ENCODE data around the gene RRP12.

The RRP12 gene

DNA sequence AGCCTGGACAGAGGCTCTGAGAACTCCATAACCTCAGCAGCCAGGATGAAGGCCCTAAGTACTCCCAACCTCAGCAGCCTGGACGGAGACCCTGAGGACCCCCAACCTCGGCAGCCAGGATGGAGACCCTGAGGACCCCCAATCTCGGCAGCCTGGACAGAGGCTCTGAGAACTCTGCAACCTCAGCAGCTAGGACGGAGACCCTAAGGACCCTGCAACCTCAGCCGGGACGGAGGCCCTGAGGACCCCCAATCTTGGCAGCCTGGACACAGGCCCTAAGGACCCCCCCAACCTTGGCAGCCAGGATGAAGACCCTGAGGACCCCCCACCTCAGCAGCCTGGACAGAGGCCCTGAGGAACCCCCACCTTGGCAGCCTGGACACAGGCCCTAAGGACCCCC is 16.5 kb downstream of the RRP12 start:
- Histone ChIP-seq H3K4me1 (ENCODE audit: control insufficient read depth in 1 of 2, insufficient read depth in 2 of 2, low read length in 2 of 2) (no peaks in the 10 kb centered on the region), H3K27me3 (ENCODE audit: low read depth, low read length) (no peaks in the 10 kb centered on the region), H3K36me3 (ENCODE audit: control insufficient read depth in 1 of 2, insufficient read depth in 2 of 2, low read length in 2 of 2) (peaks cover 32 to 55% of the 10 kb centered on the region in 2 donors), H3K9me3 (ENCODE audit: control insufficient read depth in 1 of 2, low read length in 2 of 2) (no peaks in the 10 kb centered on the region), H3K27ac (ENCODE audit: low read length) (no peak overlapping the region), H3K4me3 (ENCODE audit: low read depth in 1 of 2, low read length in 2 of 2) (no peak overlapping the region)

- H3K36me3 ChIP-seq (ENCODE audit: control insufficient read depth in 1 of 2, insufficient read depth in 2 of 2, low read length in 2 of 2): peaks cover 37 to 56% of the 10 kb centered on the region in 2 donors
- H3K27ac ChIP-seq (ENCODE audit: low read length): no peak overlapping the region
- H3K4me1 ChIP-seq (ENCODE audit: control insufficient read depth in 1 of 2, insufficient read depth in 2 of 2, low read length in 2 of 2): no peaks in the 10 kb centered on the region
- no peaks in the 10 kb centered on the region for H3K9me3 ChIP-seq (ENCODE audit: control insufficient read depth in 1 of 2, low read length in 2 of 2)
- H3K4me3 ChIP-seq (ENCODE audit: low read depth in 1 of 2, low read length in 2 of 2): no peak overlapping the region
- no peaks in the 10 kb centered on the region for H3K27me3 ChIP-seq (ENCODE audit: low read depth, low read length)
Measured at GRCh38 chr10:97384156-97384555, 17.0 kb downstream of the RRP12 start.

- no peak overlapping the region for H3K27ac ChIP-seq (ENCODE audit: low read length)
- peaks cover 34 to 55% of the 10 kb centered on the region in 2 donors for H3K36me3 ChIP-seq (ENCODE audit: control insufficient read depth in 1 of 2, insufficient read depth in 2 of 2, low read length in 2 of 2)
- H3K9me3 ChIP-seq (ENCODE audit: control insufficient read depth in 1 of 2, low read length in 2 of 2): no peaks in the 10 kb centered on the region
- H3K4me3 ChIP-seq (ENCODE audit: low read depth in 1 of 2, low read length in 2 of 2): no peak overlapping the region
- no peaks in the 10 kb centered on the region for H3K27me3 ChIP-seq (ENCODE audit: low read depth, low read length)
- H3K4me1 ChIP-seq (ENCODE audit: control insufficient read depth in 1 of 2, insufficient read depth in 2 of 2, low read length in 2 of 2): no peaks in the 10 kb centered on the region
Measured at GRCh38 chr10:97383159-97383558, 18.0 kb downstream of the RRP12 start.

GRCh38 chr10:97381626-97382025 is 19.5 kb downstream of the RRP12 start:
- no peaks in the 10 kb centered on the region for H3K27me3 ChIP-seq (ENCODE audit: low read depth, low read length)
- no peaks in the 10 kb centered on the region for H3K4me1 ChIP-seq (ENCODE audit: control insufficient read depth in 1 of 2, insufficient read depth in 2 of 2, low read length in 2 of 2)
- H3K4me3 ChIP-seq (ENCODE audit: low read depth in 1 of 2, low read length in 2 of 2): no peak overlapping the region
- H3K36me3 ChIP-seq (ENCODE audit: control insufficient read depth in 1 of 2, insufficient read depth in 2 of 2, low read length in 2 of 2): peaks cover 36 to 56% of the 10 kb centered on the region in 2 donors
- no peak overlapping the region for H3K27ac ChIP-seq (ENCODE audit: low read length)
- H3K9me3 ChIP-seq (ENCODE audit: control insufficient read depth in 1 of 2, low read length in 2 of 2): no peaks in the 10 kb centered on the region

DNA sequence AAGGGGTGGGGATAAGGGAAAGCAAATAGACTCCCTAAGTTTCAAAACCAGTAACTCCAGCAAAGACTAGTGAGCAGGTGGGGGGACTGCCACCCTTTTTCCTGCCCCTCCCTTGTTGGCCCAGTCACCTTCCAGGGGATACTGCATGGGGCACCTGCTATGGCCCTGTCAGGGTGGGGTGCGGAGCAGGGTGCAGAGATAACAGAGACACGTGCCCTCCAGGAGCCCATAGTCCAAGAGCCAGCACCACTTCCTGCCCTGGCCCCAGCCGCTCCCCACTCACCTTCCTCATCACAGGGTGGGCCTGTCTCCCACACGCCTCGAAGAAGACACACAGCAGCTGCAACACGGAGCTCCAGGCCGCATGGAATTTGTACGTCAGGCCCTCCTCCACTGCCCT is 20.6 kb downstream of the RRP12 start:
- no peaks in the 10 kb centered on the region for H3K9me3 ChIP-seq (ENCODE audit: control insufficient read depth in 1 of 2, low read length in 2 of 2)
- H3K36me3 ChIP-seq (ENCODE audit: control insufficient read depth in 1 of 2, insufficient read depth in 2 of 2, low read length in 2 of 2): peaks cover 27 to 63% of the 10 kb centered on the region in 2 donors
- no peaks in the 10 kb centered on the region for H3K4me1 ChIP-seq (ENCODE audit: control insufficient read depth in 1 of 2, insufficient read depth in 2 of 2, low read length in 2 of 2)
- H3K27me3 ChIP-seq (ENCODE audit: low read depth, low read length): no peaks in the 10 kb centered on the region
- no peak overlapping the region for H3K27ac ChIP-seq (ENCODE audit: low read length)
- no peak overlapping the region for H3K4me3 ChIP-seq (ENCODE audit: low read depth in 1 of 2, low read length in 2 of 2)

DNA sequence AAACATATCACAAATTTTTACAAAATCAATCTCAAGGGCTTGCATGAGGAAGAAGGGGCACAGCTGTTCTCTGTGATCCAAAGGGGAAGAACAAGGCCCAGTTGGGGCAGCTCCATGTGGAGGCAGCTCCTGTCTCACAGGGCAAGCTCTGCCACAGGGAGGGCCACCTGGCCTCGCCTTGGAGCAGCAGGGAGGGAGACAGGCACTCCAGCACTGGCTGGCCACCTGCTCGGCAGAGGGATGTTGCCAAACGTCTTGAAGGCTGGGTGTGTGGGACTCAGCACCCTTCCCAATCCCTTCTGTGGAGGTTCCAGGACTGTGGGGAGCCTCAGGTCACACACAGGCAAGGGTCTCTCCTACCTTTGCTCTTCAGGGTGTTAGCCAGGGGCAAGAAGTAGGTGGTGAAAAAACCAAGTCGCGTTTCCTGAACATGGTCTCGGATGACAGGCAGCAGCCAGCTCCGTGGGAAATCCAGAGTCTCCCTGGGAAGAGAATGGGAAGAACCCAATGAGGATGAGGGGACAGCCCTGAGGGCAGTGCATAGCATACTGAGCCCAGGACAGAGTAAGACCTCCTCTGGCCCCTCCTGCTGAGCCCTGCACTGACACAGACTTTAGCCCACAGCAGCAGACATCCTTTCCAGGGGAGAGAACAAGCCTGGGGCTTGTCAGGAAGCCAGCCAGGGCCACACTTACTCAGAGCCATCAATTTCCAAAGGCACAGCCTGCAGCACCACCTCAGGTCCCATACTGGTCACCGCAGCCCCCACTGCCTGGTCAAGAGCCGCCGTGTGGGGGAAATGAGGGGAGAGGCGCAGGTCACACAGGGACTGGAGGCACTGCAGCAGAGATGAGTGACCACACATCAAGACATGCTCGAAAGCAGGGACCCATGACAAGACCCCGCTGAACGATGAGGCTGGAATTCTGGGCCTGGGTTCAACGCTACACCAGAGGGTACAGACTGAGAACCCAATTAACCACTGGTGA is 21.9 kb downstream of the RRP12 start:
- no peak overlapping the region for H3K4me3 ChIP-seq (ENCODE audit: low read depth in 1 of 2, low read length in 2 of 2)
- no peak overlapping the region for H3K27ac ChIP-seq (ENCODE audit: low read length)
- H3K4me1 ChIP-seq (ENCODE audit: control insufficient read depth in 1 of 2, insufficient read depth in 2 of 2, low read length in 2 of 2): no peaks in the 10 kb centered on the region
- H3K36me3 ChIP-seq (ENCODE audit: control insufficient read depth in 1 of 2, insufficient read depth in 2 of 2, low read length in 2 of 2): peaks cover 24 to 52% of the 10 kb centered on the region in 2 donors
- no peaks in the 10 kb centered on the region for H3K27me3 ChIP-seq (ENCODE audit: low read depth, low read length)
- H3K9me3 ChIP-seq (ENCODE audit: control insufficient read depth in 1 of 2, low read length in 2 of 2): no peaks in the 10 kb centered on the region

- Histone ChIP-seq H3K27ac (ENCODE audit: low read length) (no peak overlapping the region), H3K36me3 (ENCODE audit: control insufficient read depth in 1 of 2, insufficient read depth in 2 of 2, low read length in 2 of 2) (peaks cover 50 to 68% of the 10 kb centered on the region in 2 donors), H3K4me3 (ENCODE audit: low read depth in 1 of 2, low read length in 2 of 2) (no peak overlapping the region), H3K9me3 (ENCODE audit: control insufficient read depth in 1 of 2, low read length in 2 of 2) (no peaks in the 10 kb centered on the region), H3K4me1 (ENCODE audit: control insufficient read depth in 1 of 2, insufficient read depth in 2 of 2, low read length in 2 of 2) (no peaks in the 10 kb centered on the region), H3K27me3 (ENCODE audit: low read depth, low read length) (no peaks in the 10 kb centered on the region)
Measured at GRCh38 chr10:97376413-97376812, 24.7 kb downstream of the RRP12 start.

DNA sequence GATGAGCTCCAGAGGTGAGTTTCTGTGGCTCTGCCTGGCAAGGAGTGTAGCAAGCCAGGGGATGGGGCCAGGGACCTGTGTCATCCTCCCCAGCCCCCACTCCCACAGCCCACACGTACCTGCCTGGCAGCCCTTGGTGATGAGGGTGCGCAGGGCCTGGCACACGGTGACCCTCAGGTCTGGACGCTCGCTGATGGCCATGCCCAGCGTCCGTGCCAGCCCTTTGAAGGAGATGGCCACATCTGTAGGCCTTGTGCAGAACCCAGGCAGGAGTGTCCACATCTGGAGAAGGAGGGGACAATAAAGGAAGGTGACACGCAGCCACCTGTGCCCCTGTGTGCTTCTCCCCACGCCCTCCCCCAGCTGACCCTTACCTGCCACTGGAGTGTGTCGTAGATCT is 27.7 kb downstream of the RRP12 start:
- H3K27ac ChIP-seq (ENCODE audit: low read length): no peak overlapping the region

GRCh38 chr10:97372233-97372875 is 28.8 kb downstream of the RRP12 start:
- Histone ChIP-seq H3K27ac (ENCODE audit: low read length) (no peak overlapping the region), H3K27me3 (ENCODE audit: low read depth, low read length) (no peaks in the 10 kb centered on the region), H3K9me3 (ENCODE audit: control insufficient read depth in 1 of 2, low read length in 2 of 2) (no peaks in the 10 kb centered on the region), H3K4me3 (ENCODE audit: low read depth in 1 of 2, low read length in 2 of 2) (no peak overlapping the region), H3K36me3 (ENCODE audit: control insufficient read depth in 1 of 2, insufficient read depth in 2 of 2, low read length in 2 of 2) (peaks cover 37 to 69% of the 10 kb centered on the region in 2 donors), H3K4me1 (ENCODE audit: control insufficient read depth in 1 of 2, insufficient read depth in 2 of 2, low read length in 2 of 2) (no peaks in the 10 kb centered on the region)

More for the DNA sequence above, 27.7 kb downstream of the RRP12 start:
- peaks cover 43 to 76% of the 10 kb centered on the region in 2 donors for H3K36me3 ChIP-seq (ENCODE audit: control insufficient read depth in 1 of 2, insufficient read depth in 2 of 2, low read length in 2 of 2)
- no peak overlapping the region for H3K4me3 ChIP-seq (ENCODE audit: low read depth in 1 of 2, low read length in 2 of 2)
- no peaks in the 10 kb centered on the region for H3K9me3 ChIP-seq (ENCODE audit: control insufficient read depth in 1 of 2, low read length in 2 of 2)
- no peaks in the 10 kb centered on the region for H3K27me3 ChIP-seq (ENCODE audit: low read depth, low read length)
- no peaks in the 10 kb centered on the region for H3K4me1 ChIP-seq (ENCODE audit: control insufficient read depth in 1 of 2, insufficient read depth in 2 of 2, low read length in 2 of 2)

DNA sequence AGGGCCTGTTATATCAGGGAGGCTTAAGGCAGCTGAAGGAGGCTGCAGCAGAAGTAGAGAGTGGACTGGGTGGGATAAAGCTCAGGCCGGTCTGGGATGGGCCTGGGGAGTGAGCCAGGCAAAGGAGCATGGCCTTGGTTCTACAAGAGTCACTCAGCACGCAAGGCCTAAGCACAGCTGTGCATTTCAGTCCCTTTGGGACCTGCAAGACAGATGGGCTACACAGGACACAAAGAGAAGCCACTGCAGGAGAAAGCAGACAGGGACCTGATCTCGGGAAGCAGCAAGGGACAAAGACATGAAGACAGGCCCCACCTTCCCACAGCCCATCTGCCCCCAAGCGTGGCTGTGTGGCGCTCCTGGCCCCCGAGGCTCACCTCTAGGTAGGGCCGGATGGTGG is 29.4 kb downstream of the RRP12 start:
- no peak overlapping the region for H3K4me3 ChIP-seq (ENCODE audit: low read depth in 1 of 2, low read length in 2 of 2)
- peaks cover 37 to 71% of the 10 kb centered on the region in 2 donors for H3K36me3 ChIP-seq (ENCODE audit: control insufficient read depth in 1 of 2, insufficient read depth in 2 of 2, low read length in 2 of 2)
- no peak overlapping the region for H3K27ac ChIP-seq (ENCODE audit: low read length)
- no peaks in the 10 kb centered on the region for H3K27me3 ChIP-seq (ENCODE audit: low read depth, low read length)
- no peaks in the 10 kb centered on the region for H3K4me1 ChIP-seq (ENCODE audit: control insufficient read depth in 1 of 2, insufficient read depth in 2 of 2, low read length in 2 of 2)
- no peaks in the 10 kb centered on the region for H3K9me3 ChIP-seq (ENCODE audit: control insufficient read depth in 1 of 2, low read length in 2 of 2)

- Histone ChIP-seq H3K27me3 (ENCODE audit: low read depth, low read length) (no peaks in the 10 kb centered on the region), H3K36me3 (ENCODE audit: control insufficient read depth in 1 of 2, insufficient read depth in 2 of 2, low read length in 2 of 2) (peaks cover 23 to 69% of the 10 kb centered on the region in 2 donors), H3K9me3 (ENCODE audit: control insufficient read depth in 1 of 2, low read length in 2 of 2) (no peaks in the 10 kb centered on the region), H3K27ac (ENCODE audit: low read length) (no peak overlapping the region), H3K4me3 (ENCODE audit: low read depth in 1 of 2, low read length in 2 of 2) (no peak overlapping the region), H3K4me1 (ENCODE audit: control insufficient read depth in 1 of 2, insufficient read depth in 2 of 2, low read length in 2 of 2) (no peaks in the 10 kb centered on the region)
Measured at GRCh38 chr10:97367126-97367649, 34.0 kb downstream of the RRP12 start.
